Measurements from ENCODE around the gene ITPRID1. TPM values are rescaled to one million over a fixed set of nuclear protein-coding genes. Genes with fewer than 3 reads are reported as not detected.

Gene ITPRID1
- total and polyA plus RNA-seq, 2 of the 8 experiments (the other 6 are each of a cell fraction or from before 2014, with no cell fraction given): 0.09 to 0.47 TPM

DNA sequence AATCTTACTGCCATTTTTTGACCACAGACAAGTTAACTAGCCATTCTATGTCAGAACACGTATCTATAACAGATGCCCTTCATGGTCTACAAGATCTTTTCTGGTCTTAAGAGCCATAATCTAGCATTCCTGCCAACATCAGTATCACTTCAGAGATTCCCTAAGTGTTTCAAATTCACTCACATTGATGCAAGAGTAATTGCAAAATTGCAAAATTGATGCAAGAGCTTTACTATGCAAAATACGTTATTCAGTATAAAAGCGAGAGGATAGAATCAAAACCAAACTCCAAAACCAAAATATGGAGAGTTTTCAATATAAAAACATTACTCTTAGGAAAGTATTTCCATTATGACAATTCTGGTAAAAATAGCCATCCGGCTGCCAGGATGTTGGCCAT is 135.0 kb downstream of the ITPRID1 start (continued):
- TF ChIP-seq CHD7 (IDR thresholded peaks at IDR 0.05; ENCODE audit: insufficient replicate concordance, low read length) (no peak), TBP (IDR thresholded peaks at IDR 0.05; ENCODE audit: low read depth, low read length) (no peak), NRF1 (IDR thresholded peaks at IDR 0.05; ENCODE audit: low read depth, low read length) (no peak), BACH1 (IDR thresholded peaks at IDR 0.05; ENCODE audit: low read length) (no peak), PHF8 (conservative IDR thresholded peaks at IDR 0.05; ENCODE audit: low read depth, low read length) (no peak), CTBP2 (IDR thresholded peaks at IDR 0.05; ENCODE audit: borderline replicate concordance, insufficient read depth, insufficient read length, low read length) (no peak), E2F6 (IDR thresholded peaks at IDR 0.05) (no peak), SP2 (IDR thresholded peaks at IDR 0.05; ENCODE audit: low read length) (no peak), HDAC2 (IDR thresholded peaks at IDR 0.05; ENCODE audit: borderline replicate concordance in 1 of 2, low read depth in 2 of 2, low read length in 2 of 2) (no peak)
- TF ChIP-seq, protein P1, sequence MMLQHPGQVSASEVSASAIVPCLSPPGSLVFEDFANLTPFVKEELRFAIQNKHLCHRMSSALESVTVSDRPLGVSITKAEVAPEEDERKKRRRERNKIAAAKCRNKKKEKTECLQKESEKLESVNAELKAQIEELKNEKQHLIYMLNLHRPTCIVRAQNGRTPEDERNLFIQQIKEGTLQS (IDR thresholded peaks at IDR 0.05; ENCODE audit: insufficient read depth, low read depth, low read length): no peak
